ENCODE results near the gene ADORA2A. TPM values are rescaled to one million over a fixed set of nuclear protein-coding genes. Genes with fewer than 3 reads are reported as not detected.

ADORA2A gene
- polyA plus RNA-seq, 3 donors, result 8.8 to 10.3 (median 8.8) TPM

GRCh38 chr22:24402460-24403192 is 24.8 kb upstream of the ADORA2A start:
- peak; percentile 83 for DNase-seq

- DNase-seq, result no peak
Measured at GRCh38 chr22:24403346-24403745, 24.1 kb upstream of the ADORA2A start.

- DNase-seq, result no peak
Measured at GRCh38 chr22:24404561-24405275, 22.7 kb upstream of the ADORA2A start.

- DNase-seq, result no peak
Measured at GRCh38 chr22:24405631-24406321, 21.6 kb upstream of the ADORA2A start.

GRCh38 chr22:24406322-24407277 is 20.8 kb upstream of the ADORA2A start:
- DNase-seq, result no peak

- DNase-seq, result no peak
Measured at GRCh38 chr22:24407278-24407665, 20.1 kb upstream of the ADORA2A start.

GRCh38 chr22:24407884-24408283 is 19.5 kb upstream of the ADORA2A start:
- DNase-seq, result no peak

- DNase-seq, result no peak
Measured at GRCh38 chr22:24408630-24409029, 18.8 kb upstream of the ADORA2A start.

- no peak for DNase-seq
Measured at GRCh38 chr22:24409707-24410106, 17.7 kb upstream of the ADORA2A start.

- no peak for DNase-seq
Measured at GRCh38 chr22:24410110-24410856, 17.1 kb upstream of the ADORA2A start.

GRCh38 chr22:24411256-24412004 is 16.0 kb upstream of the ADORA2A start:
- no peak for DNase-seq

GRCh38 chr22:24412274-24412673 is 15.1 kb upstream of the ADORA2A start:
- DNase-seq, result no peak

- no peak for DNase-seq
Measured at GRCh38 chr22:24413271-24413670, 14.1 kb upstream of the ADORA2A start.

GRCh38 chr22:24413736-24414385 is 13.5 kb upstream of the ADORA2A start:
- DNase-seq, result no peak

GRCh38 chr22:24414523-24414922 is 12.9 kb upstream of the ADORA2A start:
- no peak for DNase-seq

- no peak for DNase-seq
Measured at GRCh38 chr22:24414984-24415945, 12.1 kb upstream of the ADORA2A start.

GRCh38 chr22:24416095-24416494 is 11.3 kb upstream of the ADORA2A start:
- DNase-seq, result no peak

GRCh38 chr22:24416611-24417010 is 10.8 kb upstream of the ADORA2A start:
- no peak for DNase-seq
